Skeletal muscle satellite cell (primary cell): ENCODE results near the gene SF3B4.

ENCODE experiments used
- H3K27me3 ChIP-seq: 2 replicates; pipeline ENCODE4 v1.7.0; 2013; ENCODE audit warnings: low read length; ENCODE audit not compliant: control insufficient read depth, insufficient read depth
- H3K36me3 ChIP-seq: 2 replicates; pipeline ENCODE4 v1.7.0; 2013; ENCODE audit warnings: mild to moderate bottlenecking, control low read depth, low read length; ENCODE audit not compliant: insufficient read depth
- H3K4me1 ChIP-seq: 2 replicates; pipeline ENCODE4 v1.7.0; 2013; ENCODE audit warnings: low read length; ENCODE audit not compliant: control insufficient read depth, insufficient read depth
- H3K4me2 ChIP-seq: 2 replicates; pipeline ENCODE4 v1.7.0; 2013; ENCODE audit warnings: mild to moderate bottlenecking, low read length
- H3K4me3 ChIP-seq: 2 replicates; pipeline ENCODE4 v1.7.0; 2013; ENCODE audit warnings: low read length
- H3K9ac ChIP-seq: 2 replicates; pipeline ENCODE4 v1.7.0; 2013; ENCODE audit warnings: mild to moderate bottlenecking, low read depth, low read length, moderate library complexity
- H3K9me3 ChIP-seq: replicated peaks from 2 replicates; pipeline ENCODE4 v1.7.0; 2013; ENCODE audit warnings: mild to moderate bottlenecking, control low read depth, low read length

Gene SF3B4

DNA sequence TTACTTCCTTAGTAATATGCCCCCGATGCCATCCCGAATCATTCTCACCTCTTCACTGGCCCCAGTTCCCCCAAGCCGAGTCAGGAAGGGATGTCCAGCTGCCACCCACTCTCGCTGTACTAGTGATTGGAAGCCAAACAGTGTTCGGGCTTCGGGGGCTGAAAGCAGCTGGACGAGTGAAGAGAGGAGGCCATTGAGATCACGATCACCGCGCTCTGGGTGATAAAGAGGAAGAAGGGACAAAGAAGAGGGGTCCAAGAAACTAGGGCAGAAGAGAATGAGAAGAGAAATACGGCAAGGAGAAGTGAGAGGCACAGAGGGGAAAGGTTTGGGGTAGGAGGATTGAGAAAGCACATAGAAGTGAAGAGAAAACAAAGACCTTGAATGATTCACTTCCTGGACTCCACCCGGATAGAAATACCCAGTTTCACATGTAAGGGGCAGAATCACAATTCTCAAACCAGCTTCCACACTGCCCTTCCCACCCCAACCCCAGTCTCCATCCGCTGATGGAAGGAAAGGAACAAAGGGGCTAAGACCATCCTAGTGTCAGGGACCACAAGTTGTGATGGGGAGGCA, 3.7 kb upstream of the SF3B4 start:
- Histone ChIP-seq H3K27me3 (no peaks in the 10 kb centered on the region), H3K4me1 (peaks cover 33% of the 10 kb centered on the region), H3K36me3 (peaks cover 16% of the 10 kb centered on the region), H3K4me3 (no peak overlapping the region), H3K9ac (no peak overlapping the region), H3K4me2 (peak overlapping the region; percentile 56), H3K9me3 (no peaks in the 10 kb centered on the region)

DNA sequence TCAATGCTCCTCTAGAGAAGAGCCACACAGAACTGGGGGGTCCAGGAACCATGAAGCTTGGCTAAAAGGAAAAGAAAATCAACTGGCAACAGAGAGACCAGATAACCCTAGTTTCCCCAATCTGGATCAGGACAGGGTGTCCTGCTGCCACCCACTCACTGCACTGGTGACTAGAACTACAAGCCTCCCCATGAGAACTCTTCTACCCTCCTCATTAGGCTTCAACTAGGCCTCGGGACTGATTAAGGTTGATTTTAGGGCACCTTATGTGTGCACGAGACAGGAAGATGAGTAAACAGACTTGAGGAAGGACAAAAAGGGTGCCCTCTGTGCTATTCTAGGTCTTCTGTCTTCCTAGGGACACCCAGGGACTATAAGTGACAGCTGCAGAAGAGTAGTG, 2.3 kb upstream of the SF3B4 start:
- no peaks in the 10 kb centered on the region for H3K9me3 ChIP-seq
- no peak overlapping the region for H3K4me2 ChIP-seq
- H3K9ac ChIP-seq = no peak overlapping the region
- peaks cover 31% of the 10 kb centered on the region for H3K36me3 ChIP-seq
- no peak overlapping the region for H3K4me3 ChIP-seq
- peaks cover 39% of the 10 kb centered on the region for H3K4me1 ChIP-seq
- no peaks in the 10 kb centered on the region for H3K27me3 ChIP-seq

DNA sequence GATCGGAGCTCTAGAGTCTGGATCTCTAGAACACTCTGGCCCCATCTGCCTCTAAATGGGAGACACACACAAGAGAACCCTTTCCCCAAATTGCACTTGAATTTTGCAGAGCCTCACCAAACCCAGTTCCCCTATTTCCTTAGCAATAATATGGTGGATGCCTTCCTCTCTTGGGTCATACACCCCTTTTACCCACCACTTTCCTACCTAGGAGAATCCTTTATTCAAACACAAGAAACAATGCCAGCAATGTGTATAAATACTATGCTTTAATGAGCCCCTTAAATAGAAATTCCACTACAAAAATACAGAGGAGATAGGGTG, 760 bp upstream of the SF3B4 start:
- Histone ChIP-seq H3K36me3 (peaks cover 46% of the 10 kb centered on the region), H3K9me3 (no peaks in the 10 kb centered on the region), H3K4me2 (peak overlapping the region; percentile 95), H3K4me1 (peaks cover 44% of the 10 kb centered on the region), H3K9ac (peak overlapping the region; percentile 95), H3K4me3 (peak overlapping the region; percentile 95), H3K27me3 (no peaks in the 10 kb centered on the region)

DNA sequence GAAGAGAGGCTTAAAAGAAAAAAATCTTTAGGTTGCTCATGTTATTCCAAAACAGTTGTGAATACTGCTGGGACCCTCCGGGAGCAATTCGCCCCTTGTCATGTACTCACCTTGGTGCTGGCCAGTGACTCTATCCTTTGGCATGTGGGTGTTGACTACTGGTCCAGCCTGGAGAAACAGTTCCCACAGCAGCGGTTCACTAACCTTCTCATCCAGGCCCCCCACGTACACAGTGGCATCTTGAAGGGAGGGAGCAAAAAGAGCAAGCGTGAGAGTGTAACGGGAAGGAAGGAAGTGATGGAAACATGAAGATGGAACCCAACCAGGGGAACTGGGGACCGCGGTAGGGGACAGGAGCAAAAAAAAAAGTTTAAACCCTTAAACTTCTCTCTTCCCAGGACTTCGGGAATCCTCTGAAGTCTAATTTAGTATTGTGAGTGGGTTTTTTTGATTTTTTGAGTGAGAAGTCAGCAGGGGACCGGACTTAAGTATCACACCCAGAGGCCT, 494 bp downstream of the SF3B4 start:
- H3K9me3 ChIP-seq = no peaks in the 10 kb centered on the region
- H3K4me1 ChIP-seq = peaks cover 44% of the 10 kb centered on the region
- H3K27me3 ChIP-seq = no peaks in the 10 kb centered on the region
- peak overlapping the region; percentile 95 for H3K9ac ChIP-seq
- H3K4me3 ChIP-seq = peak overlapping the region; percentile 95
- H3K4me2 ChIP-seq = peak overlapping the region; percentile 95
- peaks cover 56% of the 10 kb centered on the region for H3K36me3 ChIP-seq

DNA sequence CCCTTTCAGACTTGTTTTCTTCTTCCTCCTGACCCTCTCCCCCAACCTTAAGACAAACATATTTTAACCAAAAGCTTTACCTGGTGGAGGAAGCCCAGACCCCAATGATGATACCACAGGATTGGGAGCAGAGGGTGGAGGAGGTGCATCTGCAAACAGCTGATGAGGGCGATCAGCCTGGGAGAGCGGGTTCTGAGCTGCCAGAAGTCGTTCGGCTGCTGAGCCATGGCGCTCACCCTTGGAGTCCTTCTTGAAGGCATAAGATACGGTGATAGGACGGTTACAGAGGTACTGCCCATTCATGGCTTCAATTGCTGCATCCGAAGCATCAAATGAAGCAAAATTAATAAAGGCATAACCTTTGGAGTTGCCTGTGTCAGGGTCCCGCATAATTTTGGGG, 1.3 kb downstream of the SF3B4 start:
- Histone ChIP-seq H3K4me1 (peaks cover 38% of the 10 kb centered on the region), H3K4me3 (peak overlapping the region; percentile 95), H3K4me2 (peak overlapping the region; percentile 95), H3K27me3 (no peaks in the 10 kb centered on the region), H3K9ac (peak overlapping the region; percentile 95), H3K36me3 (peaks cover 53% of the 10 kb centered on the region), H3K9me3 (no peaks in the 10 kb centered on the region)

DNA sequence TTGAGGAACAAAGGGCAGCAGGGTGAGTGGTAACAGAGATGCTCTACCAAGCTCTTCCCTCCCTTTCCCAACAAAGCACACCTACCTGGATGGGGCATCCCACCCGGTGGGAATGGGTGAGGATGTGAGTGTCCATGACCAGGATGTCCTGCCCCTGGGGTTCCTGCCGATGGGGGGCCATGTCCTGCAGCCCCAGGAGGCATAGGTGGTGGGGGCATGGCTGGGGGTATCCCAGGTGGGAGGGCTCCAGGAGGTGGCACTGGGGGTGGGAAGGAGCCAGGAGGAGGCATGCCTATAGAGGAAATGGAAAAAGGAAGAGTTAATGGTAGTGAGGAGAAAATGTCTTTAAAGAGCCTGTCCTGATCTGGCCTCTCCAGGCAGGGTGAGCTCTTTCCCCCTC, 1.9 kb downstream of the SF3B4 start:
- Histone ChIP-seq H3K36me3 (peaks cover 53% of the 10 kb centered on the region), H3K9ac (no peak overlapping the region), H3K27me3 (no peaks in the 10 kb centered on the region), H3K9me3 (no peaks in the 10 kb centered on the region), H3K4me1 (peaks cover 33% of the 10 kb centered on the region), H3K4me3 (no peak overlapping the region), H3K4me2 (peak overlapping the region; percentile 95)

DNA sequence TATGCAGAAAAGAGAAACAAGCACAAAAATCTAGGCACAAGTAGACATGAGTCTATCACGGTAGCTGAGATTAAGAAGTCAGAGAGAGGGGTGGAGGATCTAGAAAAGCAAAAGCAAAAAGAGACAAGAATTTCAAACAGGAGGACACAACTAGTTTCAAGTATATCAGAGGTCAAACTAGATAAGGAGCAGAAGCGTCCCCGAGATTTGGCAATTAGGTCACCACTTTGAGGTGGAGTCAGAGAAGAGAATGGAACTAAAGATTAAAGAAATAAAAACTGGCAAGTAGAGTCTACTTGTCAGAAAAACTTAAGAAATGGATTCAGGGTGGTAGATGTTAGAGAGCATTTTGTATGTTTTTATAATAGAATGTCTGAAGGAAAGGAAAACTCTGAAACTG, 2.3 kb downstream of the SF3B4 start:
- Histone ChIP-seq H3K4me2 (no peak overlapping the region), H3K4me3 (no peak overlapping the region), H3K4me1 (peaks cover 33% of the 10 kb centered on the region), H3K9ac (no peak overlapping the region), H3K9me3 (no peaks in the 10 kb centered on the region), H3K27me3 (no peaks in the 10 kb centered on the region), H3K36me3 (peaks cover 53% of the 10 kb centered on the region)

DNA sequence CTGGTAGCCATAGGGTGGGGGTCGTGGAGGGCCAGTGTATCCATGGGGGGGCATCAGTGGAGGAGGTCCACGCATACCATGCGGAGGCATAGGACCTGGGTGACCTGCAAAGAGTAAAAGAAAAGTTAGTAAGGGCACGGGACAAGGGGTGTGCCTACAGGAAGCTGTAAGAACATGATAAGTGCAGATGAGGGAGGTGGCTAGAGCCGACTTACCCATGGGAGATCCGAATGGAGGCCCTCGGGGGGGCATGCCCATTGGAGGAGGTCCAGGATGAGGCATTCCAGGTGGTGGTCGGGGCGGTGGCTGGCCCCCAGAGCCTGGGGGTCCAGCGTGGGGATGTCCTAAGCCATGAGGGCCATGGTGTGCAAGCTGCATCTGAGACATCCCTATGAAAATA, 4.0 kb downstream of the SF3B4 start:
- Histone ChIP-seq H3K27me3 (no peaks in the 10 kb centered on the region), H3K36me3 (peaks cover 41% of the 10 kb centered on the region), H3K9me3 (no peaks in the 10 kb centered on the region), H3K4me2 (no peak overlapping the region), H3K4me3 (no peak overlapping the region), H3K9ac (no peak overlapping the region), H3K4me1 (peaks cover 31% of the 10 kb centered on the region)

DNA sequence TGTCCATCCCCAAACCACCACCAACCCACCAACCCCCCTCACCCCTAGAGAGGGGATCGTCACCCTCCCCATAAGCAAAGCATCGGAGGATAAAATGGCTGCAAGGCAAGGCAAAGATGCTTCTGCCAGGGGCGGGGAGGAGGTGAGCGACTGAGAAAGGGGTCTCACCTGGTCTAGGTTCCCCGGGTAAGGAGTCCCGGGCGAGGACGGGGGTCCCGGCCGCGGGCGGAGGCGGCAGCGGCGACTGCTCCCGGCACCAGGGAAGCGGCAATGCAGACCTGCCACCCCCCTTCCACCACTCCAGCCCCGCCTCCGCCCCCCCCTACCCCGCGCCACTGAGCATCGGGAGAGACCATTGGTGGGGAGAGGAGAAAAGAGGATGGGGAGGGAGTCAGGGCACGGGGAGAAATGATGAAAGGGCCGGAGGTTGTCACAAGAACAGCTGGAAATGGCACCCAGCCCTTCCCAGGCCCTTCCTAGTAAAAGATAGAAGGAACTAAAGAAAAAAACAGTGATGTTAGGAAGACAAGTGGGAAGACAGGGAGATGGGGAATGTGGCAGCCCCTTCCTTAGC, 9.9 kb downstream of the SF3B4 start, which contains the start of gene SV2A:
SV2A (minus strand) TSS at position 274 of the 574 bp plus-strand sequence. CDS start 4,004 bp downstream, outside the sequence.
- peaks cover 4% of the 10 kb centered on the region for H3K4me1 ChIP-seq
- H3K4me3 ChIP-seq = peak within 1 kb of the TSS; percentile 76
- no peaks in the 10 kb centered on the region for H3K9me3 ChIP-seq
- peak within 1 kb of the TSS; percentile 73 for H3K9ac ChIP-seq
- H3K27me3 ChIP-seq = peaks cover 5% of the 10 kb centered on the region
- peaks cover 4% of the 10 kb centered on the region for H3K36me3 ChIP-seq
- H3K4me2 ChIP-seq = peak within 1 kb of the TSS; percentile 82

DNA sequence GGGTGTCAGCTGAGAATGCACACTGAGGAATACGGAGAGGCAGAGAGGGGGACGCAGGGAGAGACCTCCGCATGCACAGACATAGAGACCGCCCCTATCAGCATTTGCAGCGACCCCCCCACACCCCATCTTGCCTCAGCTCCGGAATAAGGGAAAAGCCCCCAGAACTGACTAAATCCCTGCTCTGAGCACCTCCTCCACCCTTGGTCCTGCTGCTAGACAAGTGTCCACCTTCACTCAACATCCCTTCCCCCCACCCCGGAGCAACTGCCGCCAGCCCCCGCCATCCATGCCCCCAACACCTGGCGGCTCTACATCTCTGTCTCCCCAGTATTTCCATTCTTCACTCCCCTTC, 10.7 kb downstream of the SF3B4 start:
- no peaks in the 10 kb centered on the region for H3K36me3 ChIP-seq
- no peak overlapping the region for H3K4me3 ChIP-seq
- peaks cover 4% of the 10 kb centered on the region for H3K4me1 ChIP-seq
- H3K27me3 ChIP-seq = peaks cover 5% of the 10 kb centered on the region
- H3K4me2 ChIP-seq = peak overlapping the region; percentile 82
- H3K9me3 ChIP-seq = no peaks in the 10 kb centered on the region
- no peak overlapping the region for H3K9ac ChIP-seq

DNA sequence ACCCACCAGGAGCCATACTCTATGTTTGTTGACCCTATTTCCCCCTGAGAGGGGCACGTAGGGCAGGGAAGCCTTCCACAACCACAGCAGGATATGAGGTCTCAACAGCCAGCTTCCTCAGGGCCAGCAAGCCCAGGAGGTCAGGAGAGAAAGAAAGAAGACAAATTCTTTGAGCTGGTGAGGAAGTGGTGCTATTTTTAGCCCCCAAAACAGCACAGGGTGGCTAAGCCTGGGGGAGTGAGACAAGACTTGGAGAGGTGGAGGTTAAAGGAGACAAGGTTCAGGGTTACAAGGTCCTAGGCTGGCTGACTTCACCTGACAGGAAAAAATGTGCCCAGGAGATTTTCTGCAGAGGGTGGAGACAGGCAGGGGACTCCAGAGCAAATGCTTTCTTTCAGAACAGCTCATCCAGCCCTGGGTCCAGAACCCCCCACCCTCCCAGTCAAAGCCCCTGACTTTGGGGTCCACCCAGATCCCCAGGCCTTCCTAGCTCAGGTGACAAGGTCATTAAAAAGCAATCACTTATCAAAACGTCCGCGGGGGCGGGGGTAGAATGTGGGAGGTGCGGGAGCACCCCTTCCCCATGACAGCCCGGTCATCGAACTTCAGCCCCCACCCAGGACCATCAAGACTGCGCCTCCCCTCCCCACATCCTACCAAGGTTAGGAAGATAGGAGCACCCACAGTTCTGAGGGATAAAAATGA, 11.3 kb downstream of the SF3B4 start:
- H3K4me3 ChIP-seq = no peak overlapping the region
- no peak overlapping the region for H3K4me2 ChIP-seq
- H3K27me3 ChIP-seq = peaks cover 5% of the 10 kb centered on the region
- no peak overlapping the region for H3K9ac ChIP-seq
- H3K4me1 ChIP-seq = peaks cover 4% of the 10 kb centered on the region
- no peaks in the 10 kb centered on the region for H3K9me3 ChIP-seq
- H3K36me3 ChIP-seq = no peaks in the 10 kb centered on the region
